ENCODE measurements around the gene GIGYF1. TPM values are rescaled to one million over a fixed set of nuclear protein-coding genes. Genes with fewer than 3 reads are reported as not detected.

GIGYF1 gene, protein sequence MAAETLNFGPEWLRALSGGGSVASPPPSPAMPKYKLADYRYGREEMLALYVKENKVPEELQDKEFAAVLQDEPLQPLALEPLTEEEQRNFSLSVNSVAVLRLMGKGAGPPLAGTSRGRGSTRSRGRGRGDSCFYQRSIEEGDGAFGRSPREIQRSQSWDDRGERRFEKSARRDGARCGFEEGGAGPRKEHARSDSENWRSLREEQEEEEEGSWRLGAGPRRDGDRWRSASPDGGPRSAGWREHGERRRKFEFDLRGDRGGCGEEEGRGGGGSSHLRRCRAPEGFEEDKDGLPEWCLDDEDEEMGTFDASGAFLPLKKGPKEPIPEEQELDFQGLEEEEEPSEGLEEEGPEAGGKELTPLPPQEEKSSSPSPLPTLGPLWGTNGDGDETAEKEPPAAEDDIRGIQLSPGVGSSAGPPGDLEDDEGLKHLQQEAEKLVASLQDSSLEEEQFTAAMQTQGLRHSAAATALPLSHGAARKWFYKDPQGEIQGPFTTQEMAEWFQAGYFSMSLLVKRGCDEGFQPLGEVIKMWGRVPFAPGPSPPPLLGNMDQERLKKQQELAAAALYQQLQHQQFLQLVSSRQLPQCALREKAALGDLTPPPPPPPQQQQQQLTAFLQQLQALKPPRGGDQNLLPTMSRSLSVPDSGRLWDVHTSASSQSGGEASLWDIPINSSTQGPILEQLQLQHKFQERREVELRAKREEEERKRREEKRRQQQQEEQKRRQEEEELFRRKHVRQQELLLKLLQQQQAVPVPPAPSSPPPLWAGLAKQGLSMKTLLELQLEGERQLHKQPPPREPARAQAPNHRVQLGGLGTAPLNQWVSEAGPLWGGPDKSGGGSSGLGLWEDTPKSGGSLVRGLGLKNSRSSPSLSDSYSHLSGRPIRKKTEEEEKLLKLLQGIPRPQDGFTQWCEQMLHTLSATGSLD (N-terminal part only)
- total RNA-seq (2022; extraction: Qiagen RNA extraction; ENCODE audit: low read depth) = 11.4 to 18.2 TPM (median 17.6 TPM) in 5 replicates

DNA sequence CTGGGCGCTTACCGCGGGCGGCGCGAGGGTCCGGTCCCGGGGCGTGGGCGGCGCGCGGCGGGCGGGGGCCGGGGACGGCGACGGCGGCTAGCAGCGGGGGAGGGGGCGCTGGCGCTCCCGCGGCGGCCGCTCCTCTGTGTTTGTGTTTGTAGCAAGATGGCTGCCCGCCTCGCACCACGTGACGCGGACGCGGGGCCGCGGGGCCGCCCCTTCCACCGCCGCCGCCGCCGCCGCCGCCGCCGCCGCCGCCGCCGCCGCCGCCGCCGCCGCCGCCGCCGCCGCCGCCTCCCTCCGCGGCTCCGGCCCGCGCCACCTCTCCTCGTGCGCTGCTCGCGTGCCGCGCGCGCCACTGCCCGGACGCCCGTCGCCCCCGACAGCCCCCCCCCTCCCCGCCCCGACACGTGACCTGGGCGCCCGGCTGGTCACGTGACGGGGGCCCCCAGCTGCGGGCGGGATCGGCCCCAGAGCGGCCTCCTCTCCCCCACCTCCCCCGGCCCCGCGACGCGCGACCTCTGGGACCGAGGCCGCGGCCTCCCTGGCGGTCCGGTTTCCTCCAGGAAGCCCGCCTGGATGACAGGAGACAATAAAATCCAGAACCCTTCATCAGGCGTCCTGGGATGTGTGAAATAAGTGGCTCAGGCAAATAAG lies at the start of gene GIGYF1:
Gene GIGYF1, minus strand, starts transcription at position 153 of the 648 bp plus-strand sequence. CDS start 6,012 bp downstream, outside the sequence.

GRCh38 chr7:100720279-100720670 lies 26.2 kb upstream of the GIGYF1 start, which contains the start of gene EPO:
EPO (plus strand) TSS chr7:100720468; CDS start chr7:100720981, 513 bp downstream.

DNA sequence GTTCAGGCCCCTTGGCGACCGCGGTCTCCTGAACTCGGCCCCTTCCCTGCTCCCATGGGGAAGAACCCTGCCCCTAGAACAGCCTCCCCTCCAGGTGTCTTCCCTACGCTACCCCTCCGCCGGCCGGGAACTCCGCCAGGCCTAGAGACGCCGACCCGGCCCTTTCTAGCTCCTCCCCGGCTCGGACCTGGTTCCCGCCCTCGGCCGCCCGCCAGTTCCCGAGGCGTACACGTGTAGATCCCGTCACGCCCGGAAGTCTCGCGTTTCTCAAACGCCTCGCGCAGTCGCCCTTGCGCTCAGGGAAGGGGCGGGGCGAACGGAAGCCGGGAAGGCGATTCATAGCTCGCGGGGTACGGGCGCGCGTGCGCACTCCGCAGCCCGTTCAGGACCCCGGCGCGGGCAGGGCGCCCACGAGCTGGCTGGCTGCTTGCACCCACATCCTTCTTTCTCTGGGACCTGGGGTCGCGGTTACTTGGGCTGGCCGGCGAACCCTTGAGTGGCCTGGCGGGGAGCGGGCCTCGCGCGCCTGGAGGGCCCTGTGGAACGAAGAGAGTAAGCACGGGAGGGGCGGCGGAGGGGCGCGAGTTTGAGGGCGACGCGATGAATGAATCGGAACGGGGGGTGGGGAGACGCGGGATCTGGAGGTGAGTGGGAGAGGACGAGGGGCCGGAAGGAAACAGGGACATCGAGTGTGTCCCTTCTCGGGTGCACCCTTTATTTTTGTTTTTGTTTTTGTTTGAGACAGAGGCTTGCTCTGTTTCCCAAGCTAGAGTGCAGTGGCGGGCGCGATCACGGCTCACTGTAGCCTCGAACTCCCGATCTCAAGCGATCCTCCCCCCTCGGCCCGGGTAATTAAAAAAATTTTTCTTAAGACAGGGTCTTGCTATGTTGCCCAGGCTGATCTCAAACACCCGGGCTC lies 12.0 kb upstream of the GIGYF1 start, which contains the start of gene POP7:
Gene POP7, plus strand, starts transcription at position 369 of the 919 bp plus-strand sequence. CDS start 710 bp downstream, outside the sequence.

DNA sequence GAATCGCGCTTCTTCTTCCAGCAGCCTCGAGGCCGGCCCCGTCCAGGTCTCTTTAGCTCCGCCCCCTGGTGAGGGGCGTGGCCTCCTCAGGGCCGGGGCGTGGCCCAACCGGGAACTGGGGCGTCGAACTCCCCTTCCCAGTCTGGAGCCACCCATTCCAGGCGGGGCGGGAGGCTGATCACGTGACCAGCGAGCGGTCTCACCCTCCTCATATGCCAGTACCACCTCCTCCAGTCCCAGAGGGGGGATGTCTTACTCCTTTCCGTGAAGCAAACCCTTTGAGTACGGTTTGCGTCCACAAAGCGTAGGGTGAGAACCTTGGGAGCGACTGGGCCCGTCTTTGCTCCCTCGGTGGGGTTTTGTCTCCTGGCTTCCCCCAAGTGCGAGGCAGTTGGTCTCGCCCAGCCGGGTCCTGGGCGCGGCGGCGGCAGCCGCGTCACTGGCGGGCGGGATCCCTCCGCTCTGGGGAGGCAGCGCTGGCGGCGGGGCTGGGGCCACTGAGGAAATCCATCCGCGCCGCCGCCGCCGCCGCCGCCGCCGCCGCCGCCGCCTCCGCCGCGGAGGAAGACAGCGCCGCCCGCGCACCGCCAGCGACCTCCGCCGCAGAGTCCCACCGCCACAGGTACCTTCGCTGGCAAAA lies 20.6 kb downstream of the GIGYF1 start, which contains the start of gene GNB2:
Gene GNB2, plus strand, starts transcription at position 439 of the 640 bp plus-strand sequence. CDS start 2,526 bp downstream, outside the sequence.

DNA sequence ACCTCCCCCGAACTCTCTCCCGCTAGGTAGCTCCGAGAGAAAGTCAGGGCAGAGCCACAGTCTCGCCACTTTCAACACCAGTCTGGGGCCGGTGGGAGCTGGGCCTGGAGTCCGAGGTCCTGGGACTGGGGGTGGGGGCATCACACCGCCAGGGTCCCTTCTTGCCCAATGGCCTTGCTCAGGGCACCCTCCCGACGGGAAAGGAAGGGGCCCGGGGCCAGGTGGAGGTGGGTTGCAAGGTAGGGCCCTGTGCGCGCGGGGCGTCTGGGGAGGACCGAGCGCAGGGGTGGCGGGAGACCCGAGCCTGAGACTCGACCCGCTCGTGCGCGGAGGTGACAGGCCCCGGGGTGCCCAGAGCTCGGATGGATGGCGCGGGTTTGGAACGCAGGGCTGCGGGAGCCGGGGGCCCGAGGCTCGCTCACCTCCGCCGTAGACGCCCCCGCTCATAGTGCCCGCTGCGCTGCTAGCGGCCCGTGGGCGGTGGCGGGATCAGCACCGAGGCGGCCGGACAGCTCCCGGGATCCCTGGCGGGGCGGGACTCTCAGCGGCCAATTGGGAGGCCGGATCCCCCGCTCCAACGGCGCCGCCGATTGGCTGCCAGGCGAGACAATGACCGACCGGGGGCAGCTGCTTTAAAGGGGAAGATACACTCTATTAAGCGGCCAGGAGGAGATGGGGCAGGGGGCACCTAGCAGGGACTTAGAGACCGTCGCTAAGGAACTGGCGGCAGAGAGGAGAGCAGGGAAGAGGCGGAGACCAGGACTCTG lies 38.0 kb downstream of the GIGYF1 start, which contains the start of gene ACTL6B:
Gene ACTL6B, minus strand, starts transcription at position 541 of the 767 bp plus-strand sequence. Its CDS starts 94 bp downstream, at position 447.

DNA sequence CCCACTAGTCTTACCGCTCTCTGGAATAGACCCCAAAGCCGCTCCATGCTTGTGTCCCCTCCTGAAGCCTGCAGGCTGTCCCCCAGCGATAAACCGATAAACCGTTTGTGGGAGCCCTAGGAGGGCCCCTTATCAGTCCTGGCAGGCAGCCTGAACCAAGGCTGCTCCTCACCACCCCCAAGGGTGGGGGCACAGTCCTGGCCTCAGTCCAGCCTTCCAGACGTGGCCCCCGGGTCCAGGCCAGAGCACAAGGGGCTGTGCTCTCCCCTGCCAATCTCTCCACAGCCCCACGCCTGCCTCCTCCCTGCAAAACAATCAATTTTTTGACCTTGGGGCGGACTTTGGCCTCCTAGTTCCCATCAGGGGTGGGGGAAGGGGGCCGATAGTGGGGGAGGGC lies 52.6 kb downstream of the GIGYF1 start, which contains the start of gene TFR2:
Gene TFR2, minus strand, starts transcription at position 90 of the 397 bp plus-strand sequence. Its CDS starts 43 bp downstream, at position 47.

Other genes with a start within 250 kb of the GIGYF1 start
- 0.65 to 1.3 TPM (median 0.70 TPM) in 5 replicates for gene SPACDR, start 230.0 kb downstream of the GIGYF1 start, total RNA-seq (2022; extraction: Qiagen RNA extraction; ENCODE audit: low read depth)
- gene TSC22D4, start 215.0 kb downstream of the GIGYF1 start, total RNA-seq (2022; extraction: Qiagen RNA extraction; ENCODE audit: low read depth) = 37.3 to 47.4 TPM (median 46.6 TPM) in 5 replicates
- gene NYAP1, start 210.3 kb downstream of the GIGYF1 start, total RNA-seq (2022; extraction: Qiagen RNA extraction; ENCODE audit: low read depth) = 2.8 to 3.5 TPM (median 3.3 TPM) in 5 replicates
- gene AGFG2, start 155.0 kb downstream of the GIGYF1 start, total RNA-seq (2022; extraction: Qiagen RNA extraction; ENCODE audit: low read depth) = 16.6 to 27.4 TPM (median 25.2 TPM) in 5 replicates
- gene SAP25, start 120.3 kb downstream of the GIGYF1 start, total RNA-seq (2022; extraction: Qiagen RNA extraction; ENCODE audit: low read depth) = 0.24 to 0.64 TPM (median 0.50 TPM) in 5 replicates
- gene LRCH4, start 108.1 kb downstream of the GIGYF1 start, total RNA-seq (2022; extraction: Qiagen RNA extraction; ENCODE audit: low read depth) = 12.2 to 17.6 TPM (median 15.0 TPM) in 5 replicates
- 0.15 to 0.51 TPM (median 0.34 TPM) in 5 replicates for gene FBXO24, start 107.9 kb downstream of the GIGYF1 start, total RNA-seq (2022; extraction: Qiagen RNA extraction; ENCODE audit: low read depth)
- gene PCOLCE, start 91.9 kb downstream of the GIGYF1 start, total RNA-seq (2022; extraction: Qiagen RNA extraction; ENCODE audit: low read depth) = 8.2 to 11.8 TPM (median 9.0 TPM) in 5 replicates
- gene MOSPD3, start 81.7 kb downstream of the GIGYF1 start, total RNA-seq (2022; extraction: Qiagen RNA extraction; ENCODE audit: low read depth) = 18.2 to 22.7 TPM (median 20.0 TPM) in 5 replicates
- 1.9 to 3.3 TPM (median 2.7 TPM) in 5 replicates for gene TFR2, start 52.7 kb downstream of the GIGYF1 start, total RNA-seq (2022; extraction: Qiagen RNA extraction; ENCODE audit: low read depth)
- not detected in 5 replicates for gene ACTL6B, start 37.8 kb downstream of the GIGYF1 start, total RNA-seq (2022; extraction: Qiagen RNA extraction; ENCODE audit: low read depth)
- 178 to 259 TPM (median 248 TPM) in 5 replicates for gene GNB2, start 20.5 kb downstream of the GIGYF1 start, total RNA-seq (2022; extraction: Qiagen RNA extraction; ENCODE audit: low read depth)
- 80.2 to 95.5 TPM (median 88.2 TPM) in 5 replicates for gene POP7, start 11.9 kb upstream of the GIGYF1 start, total RNA-seq (2022; extraction: Qiagen RNA extraction; ENCODE audit: low read depth)
- 0.09 TPM in 1 of 5 replicates, not detected in the others for gene EPO, start 26.2 kb upstream of the GIGYF1 start, total RNA-seq (2022; extraction: Qiagen RNA extraction; ENCODE audit: low read depth)
- not detected in 5 replicates for gene ZAN, start 39.3 kb upstream of the GIGYF1 start, total RNA-seq (2022; extraction: Qiagen RNA extraction; ENCODE audit: low read depth)
- 38.5 to 44.1 TPM (median 42.9 TPM) in 5 replicates for gene EPHB4, start 133.3 kb upstream of the GIGYF1 start, total RNA-seq (2022; extraction: Qiagen RNA extraction; ENCODE audit: low read depth)
- 11.1 to 17.1 TPM (median 15.8 TPM) in 5 replicates for gene SLC12A9, start 158.5 kb upstream of the GIGYF1 start, total RNA-seq (2022; extraction: Qiagen RNA extraction; ENCODE audit: low read depth)
- gene TRIP6, start 173.1 kb upstream of the GIGYF1 start, total RNA-seq (2022; extraction: Qiagen RNA extraction; ENCODE audit: low read depth) = 41.9 to 53.9 TPM (median 52.7 TPM) in 5 replicates
- 120 to 140 TPM (median 134 TPM) in 5 replicates for gene SRRT, start 180.9 kb upstream of the GIGYF1 start, total RNA-seq (2022; extraction: Qiagen RNA extraction; ENCODE audit: low read depth)
- gene UFSP1, start 195.5 kb upstream of the GIGYF1 start, total RNA-seq (2022; extraction: Qiagen RNA extraction; ENCODE audit: low read depth) = 3.9 to 6.9 TPM (median 5.1 TPM) in 5 replicates
- 2.2 to 3.0 TPM (median 2.8 TPM) in 5 replicates for gene ACHE, start 201.6 kb upstream of the GIGYF1 start, total RNA-seq (2022; extraction: Qiagen RNA extraction; ENCODE audit: low read depth)

Measured in A549 treated with GW870086 at 1 μM for 4 hours (cell line).